ENCODE measurements around the gene AHRR.

Gene AHRR

DNA sequence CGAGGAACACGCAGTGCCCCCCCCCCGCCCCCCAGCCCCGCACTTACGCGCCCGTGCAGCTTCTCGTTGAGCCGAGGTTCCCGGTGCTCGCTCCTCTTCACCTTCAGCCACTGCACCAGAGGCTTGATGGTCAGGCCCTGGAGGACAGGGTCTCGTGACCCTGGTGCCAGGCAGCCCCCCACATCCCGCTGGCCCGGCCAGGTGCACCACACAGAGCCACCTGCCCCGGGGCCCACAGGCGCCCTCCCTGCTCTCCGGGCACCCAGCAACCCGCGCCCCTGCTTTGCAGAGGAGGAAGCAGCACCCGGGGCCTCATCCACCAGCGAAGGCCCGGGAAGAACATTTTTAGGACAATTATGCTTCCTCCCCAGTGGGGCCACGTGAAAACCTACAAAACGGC, 160.5 kb downstream of the AHRR start:
- Histone ChIP-seq H3K9me3 (ENCODE audit: control insufficient read depth, low read length) (no peaks in the 10 kb centered on the region), H2AFZ (no peak overlapping the region), H3K27me3 (ENCODE audit: control insufficient read depth, insufficient read depth, low read length) (no peaks in the 10 kb centered on the region), H3K4me2 (ENCODE audit: low read length) (no peak overlapping the region), H3K4me3 (ENCODE audit: low read depth, low read length) (no peak overlapping the region), H3K79me2 (no peaks in the 10 kb centered on the region), H3K36me3 (ENCODE audit: control insufficient read depth, insufficient read depth, low read length) (no peaks in the 10 kb centered on the region), H3K9ac (no peak overlapping the region), H3K27ac (no peak overlapping the region), H3K4me1 (no peaks in the 10 kb centered on the region)
- TF ChIP-seq CTCF (IDR thresholded peaks at IDR 0.05), result no peak

DNA sequence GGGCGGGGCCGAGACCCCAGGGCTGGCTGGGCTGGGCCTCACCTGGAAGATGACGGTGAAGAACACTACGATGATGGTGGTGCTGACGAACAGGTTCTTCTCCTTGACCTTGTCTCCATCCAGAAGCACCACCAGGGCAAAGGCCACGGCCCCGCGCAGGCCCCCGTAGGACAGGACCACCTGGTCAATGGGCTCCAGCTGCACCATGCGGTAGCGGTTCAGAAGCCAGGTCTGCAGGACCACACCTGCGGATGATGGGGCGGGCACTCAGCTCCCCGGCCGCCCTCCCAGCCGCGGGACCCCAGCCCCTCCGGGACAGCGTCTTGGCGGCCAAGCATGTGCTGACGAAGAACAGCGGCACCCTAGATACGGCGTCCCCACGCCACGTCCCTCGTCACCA, 161.0 kb downstream of the AHRR start:
- H3K4me2 ChIP-seq (ENCODE audit: low read length), result no peak overlapping the region
- no peak overlapping the region for H3K9ac ChIP-seq
- H3K36me3 ChIP-seq (ENCODE audit: control insufficient read depth, insufficient read depth, low read length), result no peaks in the 10 kb centered on the region
- no peaks in the 10 kb centered on the region for H3K27me3 ChIP-seq (ENCODE audit: control insufficient read depth, insufficient read depth, low read length)
- no peak for TF ChIP-seq CTCF (IDR thresholded peaks at IDR 0.05)
- no peak overlapping the region for H2AFZ ChIP-seq
- H3K27ac ChIP-seq, result no peak overlapping the region
- no peaks in the 10 kb centered on the region for H3K79me2 ChIP-seq
- H3K4me1 ChIP-seq, result no peaks in the 10 kb centered on the region
- no peaks in the 10 kb centered on the region for H3K9me3 ChIP-seq (ENCODE audit: control insufficient read depth, low read length)
- H3K4me3 ChIP-seq (ENCODE audit: low read depth, low read length), result no peak overlapping the region

DNA sequence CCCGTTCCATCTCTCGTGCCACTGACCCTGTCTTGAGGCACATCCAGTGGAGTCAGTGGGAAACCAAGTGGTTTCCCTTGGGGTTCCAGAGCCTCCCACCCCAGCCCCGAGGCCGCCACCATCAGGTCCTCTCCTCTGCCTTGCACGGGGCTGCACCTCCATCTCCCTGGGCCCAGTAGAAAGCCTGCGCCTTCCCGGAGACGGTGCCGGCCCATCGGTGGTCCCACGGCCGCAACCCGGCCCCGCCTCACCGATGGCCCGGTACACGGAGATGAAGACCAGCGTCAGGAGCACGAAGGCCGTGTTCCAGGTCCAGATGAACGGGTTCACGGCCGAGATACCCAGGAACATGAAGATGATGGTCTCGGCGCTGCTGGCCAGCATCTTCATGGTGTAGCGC, 161.5 kb downstream of the AHRR start:
- H2AFZ ChIP-seq, result no peak overlapping the region
- no peaks in the 10 kb centered on the region for H3K27me3 ChIP-seq (ENCODE audit: control insufficient read depth, insufficient read depth, low read length)
- no peaks in the 10 kb centered on the region for H3K4me1 ChIP-seq
- H3K4me3 ChIP-seq (ENCODE audit: low read depth, low read length), result no peak overlapping the region
- no peaks in the 10 kb centered on the region for H3K36me3 ChIP-seq (ENCODE audit: control insufficient read depth, insufficient read depth, low read length)
- no peaks in the 10 kb centered on the region for H3K79me2 ChIP-seq
- H3K9me3 ChIP-seq (ENCODE audit: control insufficient read depth, low read length), result no peaks in the 10 kb centered on the region
- H3K4me2 ChIP-seq (ENCODE audit: low read length), result no peak overlapping the region
- no peak overlapping the region for H3K27ac ChIP-seq
- H3K9ac ChIP-seq, result no peak overlapping the region
- no peak for TF ChIP-seq CTCF (IDR thresholded peaks at IDR 0.05)

DNA sequence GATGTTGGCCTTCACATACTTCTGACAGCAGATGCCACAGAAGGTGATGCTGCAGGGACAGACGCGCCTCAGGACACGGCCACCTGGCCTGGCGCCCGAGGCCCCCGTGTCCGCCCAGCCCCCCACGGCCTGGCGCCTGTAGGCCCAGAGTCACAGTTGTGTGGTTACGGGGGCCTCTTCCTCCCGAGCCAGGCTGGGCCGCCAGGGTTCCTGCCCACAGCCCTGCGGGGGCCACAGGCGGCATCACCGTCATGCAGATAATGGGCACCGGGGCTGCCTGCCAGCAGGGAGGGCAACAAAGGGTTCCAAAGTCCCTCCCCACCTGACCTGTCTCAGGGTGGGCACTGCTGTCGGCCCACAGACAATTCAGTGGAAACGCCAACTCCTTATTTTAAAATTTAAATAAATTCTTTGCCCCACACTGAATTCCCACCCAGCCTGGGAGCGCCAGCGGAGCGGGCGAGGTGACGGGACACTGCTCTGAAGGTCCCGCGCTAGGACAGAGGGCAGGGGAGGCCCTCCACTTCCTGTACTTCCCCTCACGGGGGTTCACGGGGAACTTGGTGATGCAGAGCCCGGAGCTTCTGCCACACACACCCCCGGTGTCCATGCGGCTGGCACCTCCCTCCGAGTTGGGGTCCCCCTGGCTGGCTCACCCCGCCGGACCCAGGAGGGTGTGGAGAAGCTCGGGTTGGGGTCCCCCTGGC, 162.1 kb downstream of the AHRR start:
- Histone ChIP-seq H3K4me1 (no peaks in the 10 kb centered on the region), H3K4me2 (ENCODE audit: low read length) (no peak overlapping the region), H3K9ac (no peak overlapping the region), H3K4me3 (ENCODE audit: low read depth, low read length) (no peak overlapping the region), H2AFZ (no peak overlapping the region), H3K9me3 (ENCODE audit: control insufficient read depth, low read length) (no peaks in the 10 kb centered on the region), H3K27ac (no peak overlapping the region), H3K79me2 (no peaks in the 10 kb centered on the region), H3K36me3 (ENCODE audit: control insufficient read depth, insufficient read depth, low read length) (no peaks in the 10 kb centered on the region), H3K27me3 (ENCODE audit: control insufficient read depth, insufficient read depth, low read length) (no peaks in the 10 kb centered on the region)
- no peak for TF ChIP-seq CTCF (IDR thresholded peaks at IDR 0.05)

DNA sequence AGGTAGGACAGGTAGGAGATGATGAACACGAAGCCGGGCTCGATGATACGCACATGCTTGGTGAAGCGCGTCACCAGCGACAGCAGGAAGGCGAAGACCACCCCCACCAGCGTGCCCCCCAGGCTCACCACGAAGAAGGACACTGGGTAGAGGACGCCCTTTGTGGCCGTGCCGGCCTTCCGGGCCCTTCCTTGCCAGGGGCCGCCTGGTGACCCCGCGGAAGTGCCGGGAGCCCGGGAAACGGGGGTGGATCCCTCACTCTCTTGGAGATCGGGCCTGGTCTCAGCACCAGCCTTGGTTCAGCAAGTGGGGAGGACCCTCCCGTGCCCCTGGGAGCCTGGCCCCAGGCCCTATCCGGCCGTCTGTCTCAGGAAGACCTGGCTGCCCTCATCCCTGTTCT, 163.0 kb downstream of the AHRR start:
- no peak overlapping the region for H3K27ac ChIP-seq
- no peaks in the 10 kb centered on the region for H3K4me1 ChIP-seq
- H2AFZ ChIP-seq, result no peak overlapping the region
- no peaks in the 10 kb centered on the region for H3K9me3 ChIP-seq (ENCODE audit: control insufficient read depth, low read length)
- H3K4me2 ChIP-seq (ENCODE audit: low read length), result no peak overlapping the region
- no peaks in the 10 kb centered on the region for H3K79me2 ChIP-seq
- H3K27me3 ChIP-seq (ENCODE audit: control insufficient read depth, insufficient read depth, low read length), result no peaks in the 10 kb centered on the region
- no peak overlapping the region for H3K9ac ChIP-seq
- H3K36me3 ChIP-seq (ENCODE audit: control insufficient read depth, insufficient read depth, low read length), result no peaks in the 10 kb centered on the region
- no peak overlapping the region for H3K4me3 ChIP-seq (ENCODE audit: low read depth, low read length)
- no peak for TF ChIP-seq CTCF (IDR thresholded peaks at IDR 0.05)
